Effector memory CD8-positive, alpha-beta T cell (primary cell): ENCODE measurements around the gene STX18.

Experiments
- ATAC-seq: fragments of 150-1000 bp; cut with Tn5 transposase; replicated peaks from 2 replicates; pipeline ENCODE4 v1.10.0; 2021; ENCODE audit warnings: mild to moderate bottlenecking, moderate library complexity
- DNase-seq, 3 experiments: peaks; one replicate each; pipeline ENCODE4 v3.0.0; 2021
- H3K27ac Mint-ChIP-seq, 2 donors: one replicate each; pipeline ENCODE4 v1.8.0; 2022; ENCODE audit warnings: mild to moderate bottlenecking in 2 of 2, mixed read lengths in 2 of 2, moderate library complexity in 2 of 2
- H3K27me3 Mint-ChIP-seq, 2 donors: one replicate each; pipeline ENCODE4 v1.8.0; 2022; ENCODE audit warnings: mixed read lengths in 2 of 2
- H3K36me3 Mint-ChIP-seq: one replicate; pipeline ENCODE4 v1.8.0; 2022; ENCODE audit warnings: mild to moderate bottlenecking, moderate library complexity, mixed read lengths; ENCODE audit not compliant: insufficient read depth
- H3K4me1 Mint-ChIP-seq, 2 donors: one replicate each; pipeline ENCODE4 v1.8.0; 2022; ENCODE audit warnings: low read depth in 2 of 2, mixed read lengths in 2 of 2
- H3K4me3 Mint-ChIP-seq, 2 donors: one replicate each; pipeline ENCODE4 v1.8.0; 2022; ENCODE audit warnings: mild to moderate bottlenecking in 2 of 2, mixed read lengths in 2 of 2, moderate library complexity in 2 of 2
- H3K9me3 Mint-ChIP-seq, 2 donors: one replicate each; pipeline ENCODE4 v1.8.0; 2022; ENCODE audit warnings: mixed read lengths in 2 of 2
- total RNA-seq, 9 experiments: gene quantifications; one replicate each; lab custom pipeline; 2026; lab: John Stamatoyannopoulos, UW

Gene STX18
- 32.2 to 51.0 (median 41.0) reads per million in 9 experiments for total RNA-seq

GRCh38 chr4:4541661-4542570, at the start of gene STX18:
Gene STX18 (minus strand): TSS chr4:4542048. CDS start chr4:4541964, 84 bp downstream.
- Mint-ChIP-seq H3K4me3 (peak within 1 kb of the TSS; percentile 96 to 99), H3K27ac (peak within 1 kb of the TSS; percentile 98), H3K9me3 (no peaks in the 10 kb centered on the region), H3K27me3 (no peaks in the 10 kb centered on the region), H3K36me3 (peaks cover 17% of the 10 kb centered on the region), H3K4me1 (peaks cover 40 to 52% of the 10 kb centered on the region in 2 donors)
- peak; percentile 87 to 91 (median 90) for DNase-seq
- ATAC-seq: peak; percentile 93

GRCh38 chr4:4591071-4591470, 49.2 kb upstream of the STX18 start:
- ATAC-seq (no peak), DNase-seq (no peak)
- Mint-ChIP-seq H3K4me3 (no peak overlapping the region), H3K36me3 (peaks cover 4% of the 10 kb centered on the region), H3K9me3 (peaks cover 0 to 4% of the 10 kb centered on the region in 2 donors), H3K27me3 (no peaks in the 10 kb centered on the region), H3K27ac (no peak overlapping the region), H3K4me1 (no peaks in the 10 kb centered on the region)

- Mint-ChIP-seq H3K4me3 (no peak overlapping the region), H3K4me1 (no peaks in the 10 kb centered on the region), H3K27me3 (no peaks in the 10 kb centered on the region), H3K9me3 (peaks cover 0 to 4% of the 10 kb centered on the region in 2 donors), H3K36me3 (peaks cover 4% of the 10 kb centered on the region), H3K27ac (no peak overlapping the region)
- ATAC-seq (no peak), DNase-seq (no peak)
Observed at GRCh38 chr4:4590546-4590945, 48.7 kb upstream of the STX18 start.

GRCh38 chr4:4585012-4585670, 43.3 kb upstream of the STX18 start:
- H3K27ac Mint-ChIP-seq: no peak overlapping the region
- no peaks in the 10 kb centered on the region for H3K36me3 Mint-ChIP-seq
- no peak for DNase-seq
- no peaks in the 10 kb centered on the region for H3K4me1 Mint-ChIP-seq
- H3K4me3 Mint-ChIP-seq: no peak overlapping the region
- no peaks in the 10 kb centered on the region for H3K27me3 Mint-ChIP-seq
- ATAC-seq: no peak
- H3K9me3 Mint-ChIP-seq: no peaks in the 10 kb centered on the region

- no peaks in the 10 kb centered on the region for H3K4me1 Mint-ChIP-seq
- H3K27ac Mint-ChIP-seq: no peak overlapping the region
- no peaks in the 10 kb centered on the region for H3K36me3 Mint-ChIP-seq
- H3K9me3 Mint-ChIP-seq: no peaks in the 10 kb centered on the region
- H3K27me3 Mint-ChIP-seq: no peaks in the 10 kb centered on the region
- H3K4me3 Mint-ChIP-seq: no peak overlapping the region
- ATAC-seq (no peak), DNase-seq (no peak)
Observed at GRCh38 chr4:4583606-4584005, 41.8 kb upstream of the STX18 start.

- no peak overlapping the region for H3K4me3 Mint-ChIP-seq
- H3K27me3 Mint-ChIP-seq: no peaks in the 10 kb centered on the region
- H3K4me1 Mint-ChIP-seq: no peaks in the 10 kb centered on the region
- H3K27ac Mint-ChIP-seq: no peak overlapping the region
- DNase-seq (no peak), ATAC-seq (no peak)
- no peaks in the 10 kb centered on the region for H3K9me3 Mint-ChIP-seq
- H3K36me3 Mint-ChIP-seq: no peaks in the 10 kb centered on the region
Observed at GRCh38 chr4:4582653-4583052, 40.8 kb upstream of the STX18 start.

GRCh38 chr4:4580494-4580893, 38.6 kb upstream of the STX18 start:
- no peaks in the 10 kb centered on the region for H3K27me3 Mint-ChIP-seq
- H3K36me3 Mint-ChIP-seq: peaks cover 2% of the 10 kb centered on the region
- peaks cover 6 to 7% of the 10 kb centered on the region in 2 donors for H3K4me1 Mint-ChIP-seq
- H3K4me3 Mint-ChIP-seq: no peak overlapping the region
- H3K9me3 Mint-ChIP-seq: no peaks in the 10 kb centered on the region
- DNase-seq: no peak
- no peak for ATAC-seq
- no peak overlapping the region for H3K27ac Mint-ChIP-seq

- H3K9me3 Mint-ChIP-seq: no peaks in the 10 kb centered on the region
- H3K36me3 Mint-ChIP-seq: peaks cover 13% of the 10 kb centered on the region
- ATAC-seq: no peak
- no peak for DNase-seq
- no peaks in the 10 kb centered on the region for H3K27me3 Mint-ChIP-seq
- no peak overlapping the region for H3K4me3 Mint-ChIP-seq
- no peak overlapping the region for H3K27ac Mint-ChIP-seq
- peaks cover 16% of the 10 kb centered on the region in 2 donors for H3K4me1 Mint-ChIP-seq
Observed at GRCh38 chr4:4578981-4579380, 37.1 kb upstream of the STX18 start.

- no peak overlapping the region for H3K4me3 Mint-ChIP-seq
- H3K27me3 Mint-ChIP-seq: no peaks in the 10 kb centered on the region
- DNase-seq (no peak), ATAC-seq (no peak)
- H3K9me3 Mint-ChIP-seq: no peaks in the 10 kb centered on the region
- H3K36me3 Mint-ChIP-seq: peaks cover 15% of the 10 kb centered on the region
- H3K4me1 Mint-ChIP-seq: peaks cover 16% of the 10 kb centered on the region in 2 donors
- H3K27ac Mint-ChIP-seq: no peak overlapping the region
Observed at GRCh38 chr4:4577359-4577875, 35.6 kb upstream of the STX18 start.

GRCh38 chr4:4575284-4576211, 33.7 kb upstream of the STX18 start:
- peak; percentile 65 to 71 (median 69) for DNase-seq
- peak overlapping the region; percentile 74 to 87 for H3K27ac Mint-ChIP-seq
- no peaks in the 10 kb centered on the region for H3K27me3 Mint-ChIP-seq
- no peaks in the 10 kb centered on the region for H3K9me3 Mint-ChIP-seq
- H3K4me3 Mint-ChIP-seq: peak overlapping the region; percentile 85 to 90
- peak; percentile 88 for ATAC-seq
- H3K4me1 Mint-ChIP-seq: peaks cover 16% of the 10 kb centered on the region in 2 donors
- peaks cover 15% of the 10 kb centered on the region for H3K36me3 Mint-ChIP-seq

- ATAC-seq: no peak
- Mint-ChIP-seq H3K27ac (peak overlapping the region; percentile 74 to 87), H3K27me3 (no peaks in the 10 kb centered on the region), H3K36me3 (peaks cover 15% of the 10 kb centered on the region), H3K9me3 (no peaks in the 10 kb centered on the region), H3K4me3 (peak overlapping the region; percentile 85 to 90), H3K4me1 (peaks cover 16% of the 10 kb centered on the region in 2 donors)
- DNase-seq: peak in 2 of 3 experiments; percentile 5 to 9
Observed at GRCh38 chr4:4574792-4575191, 32.9 kb upstream of the STX18 start.

- Mint-ChIP-seq H3K27me3 (no peaks in the 10 kb centered on the region), H3K4me1 (peaks cover 16% of the 10 kb centered on the region in 2 donors), H3K36me3 (peaks cover 15% of the 10 kb centered on the region), H3K27ac (peak overlapping the region; percentile 74 to 87), H3K9me3 (no peaks in the 10 kb centered on the region), H3K4me3 (peak overlapping the region in 1 of 2 donors; percentile 85)
- ATAC-seq: no peak
- DNase-seq: no peak
Observed at GRCh38 chr4:4574052-4574451, 32.2 kb upstream of the STX18 start.

GRCh38 chr4:4572821-4573220, 31.0 kb upstream of the STX18 start:
- H3K36me3 Mint-ChIP-seq: peaks cover 15% of the 10 kb centered on the region
- no peaks in the 10 kb centered on the region for H3K9me3 Mint-ChIP-seq
- no peak overlapping the region for H3K4me3 Mint-ChIP-seq
- ATAC-seq (no peak), DNase-seq (no peak)
- peaks cover 16% of the 10 kb centered on the region in 2 donors for H3K4me1 Mint-ChIP-seq
- H3K27me3 Mint-ChIP-seq: no peaks in the 10 kb centered on the region
- H3K27ac Mint-ChIP-seq: no peak overlapping the region
